ENCODE data around the gene ZNF385D.

The ZNF385D gene

DNA sequence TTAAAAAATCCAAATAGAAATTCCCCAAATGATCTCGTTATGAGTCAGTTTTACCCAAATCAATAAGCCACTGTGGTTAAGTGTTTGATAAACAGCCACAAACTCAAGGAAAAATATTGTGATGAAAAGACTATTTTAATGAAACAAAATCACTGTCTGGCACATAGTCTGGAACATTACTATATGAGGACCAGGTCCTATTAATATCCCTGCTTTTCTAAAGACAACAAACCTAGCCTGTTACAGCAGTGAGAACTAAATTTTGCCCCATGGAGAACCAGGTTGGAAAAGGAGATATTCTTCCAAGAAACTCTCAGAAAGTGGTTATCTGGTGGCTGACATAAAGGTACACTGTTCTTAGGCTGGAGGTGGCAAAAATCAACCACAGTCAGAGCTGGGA, 27.7 kb upstream of the ZNF385D start:
- no peak for TF ChIP-seq ZNF274 (IDR thresholded peaks at IDR 0.05; ENCODE audit: low read depth, low read length)
- H3K4me3 ChIP-seq (ENCODE audit: low read length), result no peak overlapping the region

DNA sequence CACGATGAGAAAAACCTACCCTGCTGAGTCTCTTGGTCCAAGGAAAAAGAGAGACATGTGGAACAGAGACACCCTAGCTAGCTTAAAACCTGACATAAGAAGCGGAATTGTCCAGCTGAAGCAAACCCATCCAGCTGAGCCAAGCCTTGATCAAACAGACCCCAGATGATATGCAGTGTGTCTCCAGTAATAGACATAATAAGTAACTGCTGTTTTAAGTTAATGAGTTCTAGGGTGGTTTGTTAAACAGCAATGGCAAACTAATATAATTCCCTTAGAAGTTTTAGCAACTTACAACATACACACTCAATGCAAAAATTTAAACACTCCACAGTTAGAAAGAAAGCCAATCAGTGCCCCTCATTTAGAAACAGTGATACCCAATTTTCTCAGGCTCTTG, 26.8 kb upstream of the ZNF385D start:
- H3K4me3 ChIP-seq (ENCODE audit: low read length), result no peak overlapping the region
- no peak for TF ChIP-seq ZNF274 (IDR thresholded peaks at IDR 0.05; ENCODE audit: low read depth, low read length)

DNA sequence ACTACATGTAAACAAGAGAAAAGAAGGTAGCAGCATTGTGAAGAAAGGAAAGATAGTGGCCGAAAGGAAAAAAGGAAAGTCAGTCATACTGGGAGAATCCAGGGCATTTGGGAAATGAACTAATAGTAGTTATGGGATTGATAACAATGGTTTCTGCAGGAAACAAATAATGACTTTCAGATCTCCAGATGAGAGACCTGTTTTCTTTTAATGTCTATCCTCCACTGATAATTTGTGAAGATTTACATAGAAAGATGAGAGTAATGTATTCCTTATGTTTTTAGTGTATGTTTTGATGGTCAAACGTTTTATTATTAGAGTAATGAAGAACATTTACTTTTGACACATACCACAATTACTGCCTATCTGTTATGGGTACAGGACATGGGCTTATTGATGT, 15.0 kb upstream of the ZNF385D start:
- TF ChIP-seq ZNF274 (IDR thresholded peaks at IDR 0.05; ENCODE audit: low read depth, low read length), result no peak
- no peak overlapping the region for H3K4me3 ChIP-seq (ENCODE audit: low read length)

DNA sequence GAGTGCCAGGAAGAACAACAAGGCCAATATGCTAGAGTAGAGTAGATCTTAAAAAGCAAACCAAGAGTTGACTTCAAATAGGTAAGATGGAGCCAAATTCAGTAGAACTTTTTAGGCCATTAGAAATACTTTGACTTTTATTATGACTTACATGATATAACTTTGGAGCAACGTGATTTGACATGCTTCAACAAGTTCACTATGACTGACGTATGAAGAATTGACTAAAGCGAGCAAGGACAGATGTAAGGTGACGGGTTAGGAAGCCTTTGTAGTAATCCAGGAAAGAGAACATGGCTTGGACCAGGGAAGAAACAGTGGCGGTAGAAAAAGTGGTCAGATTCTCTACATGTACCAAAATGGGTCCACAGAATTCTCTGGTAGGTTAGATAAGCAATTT, 4.9 kb upstream of the ZNF385D start:
- TF ChIP-seq ZNF274 (IDR thresholded peaks at IDR 0.05; ENCODE audit: low read depth, low read length), result no peak
- no peak overlapping the region for H3K4me3 ChIP-seq (ENCODE audit: low read length)

DNA sequence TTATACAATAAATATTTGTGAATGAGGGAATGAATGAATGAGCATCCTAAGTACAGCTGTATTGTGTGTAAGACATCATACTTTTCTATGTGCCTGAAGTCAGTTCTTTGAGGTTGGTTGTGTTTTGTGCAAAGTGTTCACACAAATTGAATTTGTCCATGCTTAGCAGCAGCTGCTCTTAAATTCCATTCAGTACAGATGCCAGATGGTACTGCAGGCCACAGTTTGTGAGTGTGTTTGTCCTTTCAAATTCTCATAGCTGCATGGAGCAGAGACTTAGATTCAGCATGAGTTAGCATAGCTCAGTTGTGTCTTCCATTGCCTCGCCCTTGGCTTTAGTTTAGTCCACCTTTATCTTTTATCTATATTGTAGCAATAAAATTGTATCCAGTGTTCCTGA, 3.8 kb upstream of the ZNF385D start:
- no peak for TF ChIP-seq ZNF274 (IDR thresholded peaks at IDR 0.05; ENCODE audit: low read depth, low read length)
- no peak overlapping the region for H3K4me3 ChIP-seq (ENCODE audit: low read length)

DNA sequence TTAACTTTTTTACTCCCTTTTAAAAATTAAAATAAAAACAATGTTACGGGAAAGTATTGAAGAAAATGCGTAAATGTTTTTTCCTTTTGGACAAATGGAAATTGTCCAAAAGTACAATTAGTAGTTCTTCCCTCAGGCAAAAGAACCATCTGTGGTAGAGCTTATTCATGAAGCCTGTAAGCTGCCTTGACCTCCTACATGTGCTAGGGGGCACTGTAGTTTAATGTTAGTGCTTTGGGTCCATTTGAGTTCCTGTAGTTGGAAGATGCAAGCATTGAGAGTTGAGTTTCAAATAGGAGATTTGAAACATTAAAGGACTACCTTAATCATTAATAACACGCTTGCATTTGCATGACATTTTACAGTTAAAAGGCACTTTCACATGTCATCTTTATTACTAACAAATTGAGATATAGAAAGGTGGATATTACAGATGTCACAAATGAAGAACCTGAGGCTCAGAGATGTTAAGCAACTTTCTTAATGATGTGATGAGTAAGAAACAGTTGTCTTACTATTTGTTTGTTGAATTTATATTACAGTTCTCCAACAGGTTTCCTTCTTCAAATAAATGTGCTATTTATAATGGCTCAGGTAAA, 1.8 kb upstream of the ZNF385D start:
- no peak for TF ChIP-seq ZNF274 (IDR thresholded peaks at IDR 0.05; ENCODE audit: low read depth, low read length)

DNA sequence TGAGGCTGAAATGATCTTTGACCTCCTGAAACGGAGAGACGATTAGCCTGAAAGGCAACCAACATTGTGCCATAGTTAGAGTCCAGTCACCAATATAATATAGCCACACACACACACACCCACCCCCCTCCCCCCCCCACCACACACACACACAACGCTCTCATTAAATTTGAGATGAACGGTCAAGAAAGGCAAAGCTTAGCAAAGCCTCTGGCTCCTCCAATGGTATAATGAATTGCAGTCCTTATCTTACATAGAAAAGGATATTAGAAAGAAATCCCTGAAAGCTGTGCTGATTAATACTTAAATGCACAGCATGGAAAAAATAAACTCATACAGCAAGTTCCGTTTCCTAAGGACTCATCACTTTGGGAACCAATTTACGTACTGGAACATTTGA, 876 bp upstream of the ZNF385D start:
- H3K4me3 ChIP-seq (ENCODE audit: low read length), result no peak overlapping the region
- TF ChIP-seq ZNF274 (IDR thresholded peaks at IDR 0.05; ENCODE audit: low read depth, low read length), result no peak

More for the DNA sequence above, 1.8 kb upstream of the ZNF385D start:
- no peak overlapping the region for H3K4me3 ChIP-seq (ENCODE audit: low read length)

DNA sequence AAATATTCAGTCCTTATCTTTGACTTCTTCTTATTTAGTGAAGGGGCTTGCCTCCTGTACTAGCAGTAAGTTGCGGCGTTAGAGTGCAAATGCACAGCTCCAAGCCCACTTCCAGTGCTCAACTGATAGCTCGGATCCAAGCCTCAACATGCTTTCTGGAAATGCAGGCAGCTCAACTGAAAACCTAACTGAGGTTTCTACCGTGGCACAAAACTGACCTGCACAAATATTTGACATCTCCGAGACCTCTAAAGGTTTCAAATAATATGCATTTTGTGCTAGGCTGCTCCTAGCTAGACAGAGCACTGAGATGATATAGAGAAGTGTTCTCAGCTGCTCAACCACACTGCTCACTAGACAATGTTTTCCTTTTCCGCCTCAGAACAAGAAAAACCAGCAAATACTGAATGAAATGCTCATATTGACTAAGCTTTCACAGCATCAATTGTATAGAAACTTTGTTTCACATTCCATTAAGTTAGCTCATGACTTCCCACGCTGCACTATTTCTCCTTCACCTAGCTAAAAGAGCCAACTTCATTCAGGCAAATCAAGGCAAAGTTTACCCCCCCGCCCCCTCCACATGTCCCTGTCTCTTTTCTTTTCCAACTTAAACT, 822 bp downstream of the ZNF385D start:
- H3K4me3 ChIP-seq (ENCODE audit: low read length), result no peak overlapping the region
- TF ChIP-seq ZNF274 (IDR thresholded peaks at IDR 0.05; ENCODE audit: low read depth, low read length), result no peak

DNA sequence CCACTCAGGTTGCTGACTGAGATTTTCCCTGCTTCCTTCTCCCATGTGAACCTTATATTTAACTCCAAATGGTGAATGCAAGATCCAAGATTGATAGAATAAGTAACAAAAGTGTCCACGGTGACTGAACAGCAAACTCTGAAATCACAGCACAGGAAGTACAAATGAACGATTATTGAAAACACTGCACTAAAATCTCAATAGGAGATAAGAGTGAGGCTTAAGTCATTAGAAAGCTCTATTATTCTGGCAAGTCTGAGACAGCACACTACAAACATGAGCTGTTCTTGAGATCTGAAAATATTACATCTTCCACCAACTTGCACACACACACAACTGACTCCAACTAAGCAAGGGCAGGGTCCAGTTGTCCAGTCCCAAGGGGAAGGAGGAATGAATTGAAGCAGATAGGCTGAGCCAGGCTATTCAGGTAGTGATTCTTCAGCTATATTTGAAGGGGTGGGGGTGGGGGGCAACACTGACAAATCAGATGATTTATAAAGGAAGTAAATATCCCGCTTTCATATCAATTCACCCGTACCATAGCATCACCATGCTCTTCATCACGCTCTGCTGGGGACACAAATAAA, 2.9 kb downstream of the ZNF385D start:
- TF ChIP-seq ZNF274 (IDR thresholded peaks at IDR 0.05; ENCODE audit: low read depth, low read length), result no peak
- no peak overlapping the region for H3K4me3 ChIP-seq (ENCODE audit: low read length)

DNA sequence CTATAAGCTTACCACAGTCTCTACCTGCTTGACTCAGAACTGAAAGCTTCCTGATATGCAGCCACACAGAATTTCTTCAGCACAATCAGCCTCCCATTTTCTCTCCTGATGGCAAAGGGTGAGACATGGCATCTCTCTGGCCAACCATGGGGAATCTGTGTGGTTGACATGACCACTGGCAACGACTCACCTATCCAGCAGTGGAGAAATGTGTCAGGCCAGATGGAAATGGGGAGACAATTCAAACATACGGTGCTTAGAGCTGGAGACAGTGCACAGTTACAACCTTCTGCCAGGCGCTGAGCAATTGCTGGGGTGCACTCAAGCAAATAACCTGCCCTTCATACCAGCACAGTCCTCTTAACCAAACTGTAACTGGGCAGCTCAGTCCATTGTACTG, 3.6 kb downstream of the ZNF385D start:
- no peak overlapping the region for H3K4me3 ChIP-seq (ENCODE audit: low read length)

DNA sequence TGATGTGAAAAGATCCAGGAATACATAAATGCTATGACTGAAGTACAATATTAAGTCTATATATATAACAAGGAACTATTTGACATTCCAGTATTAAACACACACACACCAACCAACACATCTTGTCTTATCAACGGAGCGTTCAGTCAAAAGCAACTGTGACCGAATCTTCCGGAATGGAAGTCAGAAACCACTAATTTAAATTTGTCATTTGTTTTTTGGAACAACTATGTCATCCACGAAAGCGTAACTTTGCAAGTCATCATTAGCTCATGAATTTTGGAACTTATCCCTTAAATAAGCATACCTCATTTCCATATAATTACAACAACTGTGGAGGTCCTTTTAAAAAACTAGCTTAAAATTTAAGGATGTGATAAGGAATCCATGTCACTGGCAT, 5.0 kb downstream of the ZNF385D start:
- no peak overlapping the region for H3K4me3 ChIP-seq (ENCODE audit: low read length)
- TF ChIP-seq ZNF274 (IDR thresholded peaks at IDR 0.05; ENCODE audit: low read depth, low read length), result no peak

More for the DNA sequence above, 3.6 kb downstream of the ZNF385D start:
- TF ChIP-seq ZNF274 (IDR thresholded peaks at IDR 0.05; ENCODE audit: low read depth, low read length), result no peak

DNA sequence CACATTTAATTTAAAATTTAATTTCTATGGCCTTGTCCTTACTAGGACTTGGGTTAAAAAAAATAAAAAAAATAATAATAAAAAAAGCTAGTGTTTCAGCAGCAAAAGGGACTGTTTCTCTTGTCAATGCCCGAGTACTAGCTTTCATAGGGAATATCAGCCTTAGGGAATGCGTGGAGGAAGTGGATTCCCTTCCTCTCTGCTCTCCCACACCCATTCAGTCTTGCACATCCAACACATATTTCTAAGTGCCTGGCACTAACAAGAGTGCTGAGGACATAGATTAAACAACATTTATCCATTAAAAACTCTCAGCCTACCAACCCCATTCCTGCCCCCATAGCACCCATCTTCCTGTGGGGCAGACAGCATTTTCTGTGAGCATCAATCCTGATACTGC, 6.2 kb downstream of the ZNF385D start:
- no peak for TF ChIP-seq ZNF274 (IDR thresholded peaks at IDR 0.05; ENCODE audit: low read depth, low read length)
- no peak overlapping the region for H3K4me3 ChIP-seq (ENCODE audit: low read length)

DNA sequence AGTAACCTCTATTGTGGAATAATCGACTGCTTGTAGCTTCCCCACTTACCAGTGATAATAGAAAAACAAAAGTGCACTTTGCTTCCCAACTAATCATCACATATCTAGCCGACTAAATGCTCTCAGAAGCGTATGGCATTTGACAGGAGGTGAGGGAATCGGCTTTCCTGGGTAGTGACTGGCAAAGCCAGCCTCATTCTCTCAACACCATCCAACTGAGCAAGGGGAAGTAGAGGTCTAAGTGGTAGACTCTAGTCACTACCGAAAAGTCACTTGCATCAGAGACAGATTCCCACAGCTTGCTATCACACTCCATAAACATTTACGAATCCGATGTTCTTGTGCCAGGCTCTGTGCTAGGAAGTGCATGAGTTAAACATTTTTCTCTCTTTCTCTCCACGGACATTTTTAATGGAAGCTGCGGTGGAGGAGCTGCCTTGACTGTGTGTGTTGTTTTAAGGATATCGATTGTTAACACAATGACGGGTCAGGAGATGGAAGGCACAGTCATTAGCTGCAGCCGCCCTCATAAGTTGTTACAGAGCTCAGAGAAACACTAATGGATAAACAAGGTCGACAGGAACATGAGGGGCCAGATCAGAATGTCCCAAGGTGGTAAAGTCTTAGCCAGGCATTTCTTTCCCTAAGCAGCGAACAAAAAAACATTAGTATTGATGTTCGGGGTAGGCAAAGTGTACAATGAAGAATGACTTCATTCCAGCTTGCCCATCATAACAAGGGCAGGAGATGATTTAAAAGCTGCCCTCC, 11.9 kb downstream of the ZNF385D start:
- TF ChIP-seq ZNF274 (IDR thresholded peaks at IDR 0.05; ENCODE audit: low read depth, low read length), result no peak
- H3K4me3 ChIP-seq (ENCODE audit: low read length), result no peak overlapping the region

DNA sequence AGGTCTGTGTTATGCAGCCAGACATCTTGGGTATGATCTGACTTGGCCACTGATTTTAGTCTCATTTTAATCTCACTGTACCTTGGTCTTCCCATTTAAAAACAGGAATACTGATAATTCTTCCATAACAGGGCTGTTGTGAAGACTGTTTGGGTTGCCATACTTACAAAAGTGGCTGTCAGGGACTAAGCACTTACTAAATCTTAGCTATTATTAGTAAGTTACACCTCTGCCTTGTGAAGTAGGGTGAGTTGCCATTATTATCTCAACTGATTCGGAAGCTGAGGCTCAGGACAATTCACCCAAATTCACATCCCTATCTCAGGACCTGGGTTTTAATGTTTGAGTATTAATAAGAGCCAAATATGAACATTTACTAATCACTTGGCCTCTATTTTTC, 12.7 kb downstream of the ZNF385D start:
- no peak overlapping the region for H3K4me3 ChIP-seq (ENCODE audit: low read length)
- no peak for TF ChIP-seq ZNF274 (IDR thresholded peaks at IDR 0.05; ENCODE audit: low read depth, low read length)

DNA sequence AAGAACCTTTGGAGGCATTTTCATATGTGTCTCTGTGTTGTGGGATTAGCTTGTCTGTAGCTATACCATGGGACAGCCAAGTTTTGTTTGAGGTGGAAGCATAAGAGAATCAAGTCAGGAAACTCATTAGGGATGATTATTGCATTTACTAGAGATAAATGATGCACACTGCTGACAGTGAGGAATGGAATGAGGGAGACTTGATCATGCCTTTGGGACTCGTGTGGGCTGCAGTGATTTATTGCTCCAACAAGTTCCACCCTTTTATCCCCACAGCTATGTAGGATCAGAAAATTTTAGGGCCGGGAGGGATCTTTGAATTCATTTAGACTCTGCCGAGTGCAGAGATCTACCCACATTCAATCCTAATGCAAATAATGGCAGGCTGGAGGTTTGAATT, 16.3 kb downstream of the ZNF385D start:
- no peak for TF ChIP-seq ZNF274 (IDR thresholded peaks at IDR 0.05; ENCODE audit: low read depth, low read length)

More for the DNA sequence above, 16.3 kb downstream of the ZNF385D start:
- H3K4me3 ChIP-seq (ENCODE audit: low read length), result no peak overlapping the region
